Skeletal muscle cell (primary cell): Measurements from ENCODE around the gene MYRIP.
"Not testable (repeated sequence)": the region's sequence is repeated elsewhere in the genome, so short reads cannot be mapped to it uniquely, and the experiment has no call there.

ENCODE experiments used
- DNase-seq: peaks from one replicate; pipeline ENCODE4 v3.0.0-alpha.2; 2010; ENCODE audit warnings: low read depth
- H3K4me3 ChIP-seq: 2 replicates; pipeline ENCODE4 v1.5.1; 2011; ENCODE audit warnings: low read depth, mild to moderate bottlenecking, control low read depth, low read length, moderate library complexity

The MYRIP gene

DNA sequence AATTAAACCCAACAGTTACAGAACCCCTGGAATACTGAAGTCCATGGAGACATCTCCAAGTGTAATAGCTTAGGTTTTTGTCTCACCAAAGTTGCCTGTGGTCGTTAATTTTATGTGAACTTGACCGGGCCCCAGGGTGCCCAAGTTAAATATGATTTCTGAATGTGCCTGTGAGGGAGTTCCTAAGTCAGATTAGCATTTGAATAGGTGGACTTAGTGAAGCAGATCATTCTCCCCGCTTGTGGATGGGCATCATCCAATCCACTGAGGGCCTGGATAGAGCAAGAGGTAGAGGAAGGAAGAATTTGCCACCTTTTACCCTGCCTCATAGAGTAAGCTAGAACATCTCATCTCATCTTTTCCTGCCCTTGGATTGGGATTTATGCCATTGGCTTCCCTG is 203.0 kb downstream of the MYRIP start:
- H3K4me3 ChIP-seq, result no peak overlapping the region
- no peak for DNase-seq

DNA sequence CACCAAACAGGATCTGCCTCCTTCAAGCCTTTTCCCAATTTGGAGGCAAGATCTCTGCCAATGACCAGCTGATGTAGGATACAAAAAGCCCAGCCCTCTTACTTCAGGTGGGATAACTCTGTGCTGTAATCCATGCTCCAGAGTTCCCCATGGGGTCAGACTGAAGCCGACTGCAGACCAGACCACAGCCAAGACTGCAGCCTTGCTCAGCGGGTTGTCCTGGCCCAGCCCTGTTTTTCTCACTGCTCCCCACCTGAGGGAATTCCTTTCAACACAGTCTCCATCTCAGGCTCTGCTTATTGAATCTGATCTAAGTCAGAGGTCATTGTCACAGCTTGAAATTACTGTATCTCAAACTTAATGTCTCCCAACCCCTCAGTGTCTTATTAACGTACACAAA is 207.0 kb downstream of the MYRIP start:
- DNase-seq, result no peak
- no peak overlapping the region for H3K4me3 ChIP-seq

DNA sequence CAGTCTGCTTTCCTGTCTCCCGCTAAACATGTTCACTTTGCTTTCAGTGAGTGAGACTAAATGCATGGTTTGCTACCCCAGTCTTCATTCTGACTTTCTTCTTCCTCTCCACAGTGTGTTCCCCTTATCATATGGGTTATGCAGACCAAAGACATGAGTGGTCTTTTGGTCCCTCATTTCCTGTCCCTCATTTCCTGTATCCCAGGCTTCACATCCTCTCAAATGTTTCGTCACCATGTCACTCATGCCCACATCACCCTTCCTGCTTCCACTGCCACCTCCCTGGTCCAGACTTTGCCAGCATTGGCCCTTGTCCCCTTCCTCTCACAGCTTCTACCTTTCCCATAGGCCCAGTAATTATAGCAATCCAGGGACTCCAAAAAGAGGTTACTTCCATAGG is 209.0 kb downstream of the MYRIP start:
- DNase-seq, result no peak
- no peak overlapping the region for H3K4me3 ChIP-seq

DNA sequence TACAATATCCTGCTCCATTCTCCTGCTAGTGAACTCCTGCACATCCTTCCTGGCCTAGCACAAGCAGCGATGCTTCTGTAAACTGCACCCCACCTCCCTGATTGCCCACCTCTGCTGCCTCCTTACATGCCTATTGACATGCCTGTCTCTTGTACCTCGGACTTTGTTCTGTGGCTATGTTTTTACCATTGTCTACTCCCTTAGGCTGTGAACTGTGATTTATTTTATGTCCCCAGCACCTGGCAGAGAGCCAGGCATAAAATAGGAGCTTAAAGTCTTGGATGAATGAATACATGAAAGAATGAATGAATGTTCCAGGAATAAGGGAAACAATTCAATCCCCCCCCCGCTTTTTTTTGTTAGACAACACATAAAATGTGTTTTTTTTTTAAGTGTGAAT is 210.0 kb downstream of the MYRIP start:
- DNase-seq, result no peak
- H3K4me3 ChIP-seq, result no peak overlapping the region

DNA sequence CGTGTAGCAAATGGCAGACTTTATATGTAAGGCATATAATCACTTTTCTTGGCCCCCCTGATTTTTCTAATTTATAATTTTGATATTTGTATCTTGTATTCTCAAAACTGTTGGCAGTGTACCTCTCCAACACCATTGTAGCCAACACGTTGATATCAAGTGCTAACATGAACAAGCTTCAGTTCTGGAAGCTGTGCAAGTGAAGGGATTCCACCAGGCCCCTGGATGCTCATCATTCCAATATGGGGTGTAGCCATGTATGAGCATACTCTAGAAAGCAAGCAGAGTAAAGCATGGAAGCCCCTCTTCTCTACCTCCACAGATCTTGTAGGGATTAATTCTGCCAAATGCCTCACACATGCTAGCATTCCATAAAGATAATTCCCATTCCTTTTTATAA is 211.3 kb downstream of the MYRIP start:
- no peak overlapping the region for H3K4me3 ChIP-seq
- DNase-seq, result no peak

DNA sequence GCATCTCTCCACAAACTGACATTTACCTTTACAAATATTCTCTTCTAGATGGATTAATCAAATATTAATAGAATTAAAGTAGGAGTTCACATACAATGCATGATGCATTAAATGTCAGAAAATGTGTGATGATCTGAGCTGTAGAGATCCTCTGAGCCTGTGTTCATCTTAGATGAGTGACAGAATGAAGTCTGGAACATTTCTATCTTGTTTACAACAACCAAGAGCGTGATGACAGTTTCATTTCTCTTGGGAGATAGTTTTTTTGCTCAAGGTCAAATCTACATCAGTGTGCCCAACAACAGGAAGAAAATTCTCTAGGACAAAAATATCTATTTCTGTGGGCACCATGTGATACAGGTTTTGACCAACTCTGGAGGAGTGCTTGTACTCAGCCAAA is 211.9 kb downstream of the MYRIP start:
- H3K4me3 ChIP-seq, result no peak overlapping the region
- no peak for DNase-seq

DNA sequence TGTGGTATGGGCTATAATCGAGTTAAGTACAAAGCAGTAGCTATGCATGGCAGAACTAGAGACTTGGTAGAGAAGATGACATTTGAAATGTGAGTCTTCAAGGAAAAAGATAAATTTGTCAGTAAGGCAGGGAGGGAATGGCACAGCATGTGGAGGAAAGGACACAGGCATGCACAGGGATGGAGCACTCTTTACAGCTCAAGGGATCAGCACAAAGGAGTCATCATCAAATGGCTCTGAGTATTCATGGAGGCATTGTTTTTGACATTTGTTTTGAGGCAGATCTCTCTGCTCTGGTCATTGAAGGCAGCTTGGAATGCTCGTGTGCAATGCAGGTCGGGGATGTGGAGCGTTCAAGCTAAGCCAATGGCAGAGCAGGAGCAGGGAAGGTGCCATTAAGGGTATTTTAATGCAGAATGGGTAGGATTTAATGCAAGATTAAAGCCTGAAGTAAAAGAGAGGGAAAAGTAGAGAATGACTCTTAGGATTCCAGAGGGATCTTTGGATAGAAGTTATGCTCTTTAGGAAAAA is 213.0 kb downstream of the MYRIP start:
- DNase-seq, result no peak
- H3K4me3 ChIP-seq, result no peak overlapping the region

DNA sequence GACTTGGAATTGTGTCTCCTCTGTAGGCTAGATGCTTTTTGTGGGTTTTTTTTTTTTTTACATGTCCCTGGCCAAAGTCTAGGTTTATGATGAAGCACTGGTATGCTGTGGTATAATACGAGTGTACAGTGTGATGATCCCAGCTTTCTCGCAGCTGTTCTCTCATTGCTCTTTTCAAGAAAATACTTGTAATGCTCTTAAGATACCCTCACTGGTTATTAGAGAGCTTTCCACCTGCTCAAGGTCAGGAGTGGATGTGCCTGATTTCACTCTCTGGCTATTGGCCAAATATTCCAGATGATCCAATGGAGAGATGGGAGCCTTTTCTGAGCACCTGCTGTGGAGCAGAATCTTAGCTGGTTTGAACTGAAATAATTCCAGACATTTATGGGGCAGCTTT is 215.1 kb downstream of the MYRIP start:
- H3K4me3 ChIP-seq, result no peak overlapping the region
- no peak for DNase-seq

DNA sequence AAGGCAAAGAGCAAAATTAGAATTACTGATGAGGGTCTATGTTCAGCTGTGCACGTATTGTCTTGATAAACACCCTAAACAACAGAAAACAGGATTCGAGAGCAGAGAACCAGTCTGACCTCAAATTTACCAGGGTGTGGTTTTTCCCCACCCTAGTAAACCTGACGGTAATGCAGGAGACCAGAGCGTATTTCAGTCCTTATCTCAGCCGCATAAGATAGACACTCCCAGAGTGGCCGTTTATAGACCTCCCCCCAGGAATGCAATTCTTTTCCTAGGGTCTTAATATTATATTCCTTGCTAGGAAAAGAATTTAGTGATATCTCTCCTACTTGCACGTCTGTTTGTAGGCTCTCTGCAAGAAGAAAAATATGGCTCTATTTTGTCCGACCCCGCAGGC is 216.5 kb downstream of the MYRIP start:
- not testable (repeated sequence) for DNase-seq, H3K4me3 ChIP-seq

DNA sequence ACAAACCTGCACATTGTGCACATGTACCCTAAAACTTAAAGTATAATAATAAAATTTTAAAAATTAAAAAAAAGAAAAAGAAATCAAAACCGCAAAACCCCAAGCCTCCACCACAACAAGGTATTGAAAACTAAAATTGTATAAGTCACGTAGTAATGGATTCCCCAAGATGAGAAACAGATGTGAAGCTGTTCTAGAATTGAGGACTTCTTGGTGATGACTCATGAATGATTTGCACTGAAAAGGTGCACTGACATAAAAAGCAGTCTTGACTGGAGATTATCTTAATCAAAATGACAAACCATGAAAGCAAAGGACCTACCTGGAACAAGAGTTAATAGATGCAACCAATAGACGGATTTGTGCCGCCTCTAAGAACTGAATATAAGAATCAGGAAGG is 225.8 kb downstream of the MYRIP start:
- no peak for DNase-seq
- no peak overlapping the region for H3K4me3 ChIP-seq

DNA sequence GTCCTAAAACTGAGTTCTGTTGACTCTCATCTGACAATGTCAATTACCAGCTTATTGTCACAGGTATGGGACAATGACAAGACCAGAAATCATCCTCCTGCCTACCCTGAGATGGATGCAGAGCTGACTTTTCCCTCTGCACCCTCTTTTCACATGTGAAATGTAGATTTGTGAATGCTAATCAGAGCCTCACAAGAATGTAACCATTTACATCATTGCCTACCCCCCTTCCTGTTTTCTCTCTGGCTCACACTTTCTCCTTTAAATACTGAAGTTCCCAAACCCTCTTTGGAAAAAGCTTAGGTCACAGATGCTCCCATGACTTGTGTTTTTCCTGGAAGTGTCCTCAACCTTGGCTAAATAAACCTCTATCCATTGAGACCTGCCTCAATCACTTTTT is 228.2 kb downstream of the MYRIP start:
- H3K4me3 ChIP-seq, result no peak overlapping the region
- no peak for DNase-seq

DNA sequence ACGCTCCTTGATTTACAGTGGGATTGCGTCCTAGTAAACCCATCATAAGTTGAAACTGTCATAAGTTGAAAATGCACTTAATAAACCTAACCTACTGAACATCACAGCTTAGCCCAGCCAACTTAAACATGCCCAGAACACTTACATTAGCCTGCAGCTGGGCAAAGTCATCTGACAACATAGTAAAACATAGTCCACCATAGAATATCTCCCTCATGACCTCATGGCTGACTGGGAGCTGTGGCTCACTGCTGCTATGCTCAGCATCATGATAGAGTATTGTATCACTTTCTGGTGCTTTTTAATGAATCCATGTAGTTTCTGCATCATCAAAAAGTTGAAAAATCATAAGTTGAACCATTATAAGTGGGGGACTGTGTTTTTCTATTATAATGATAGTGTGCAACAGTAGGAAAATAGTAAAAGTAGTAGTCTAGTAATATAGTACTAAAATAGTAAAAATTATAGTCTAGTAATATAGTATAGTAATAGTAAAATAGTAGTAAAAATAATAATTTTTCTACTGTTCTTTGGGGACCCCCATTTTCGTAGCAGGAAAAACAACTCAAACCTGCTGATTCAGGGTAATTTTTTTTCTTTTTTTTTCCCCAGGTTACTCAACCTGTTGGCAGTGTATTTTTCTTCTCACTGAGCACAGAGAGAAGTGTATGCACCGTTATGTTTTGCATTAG is 233.5 kb downstream of the MYRIP start:
- DNase-seq, result peak; percentile 72
- H3K4me3 ChIP-seq, result no peak overlapping the region

DNA sequence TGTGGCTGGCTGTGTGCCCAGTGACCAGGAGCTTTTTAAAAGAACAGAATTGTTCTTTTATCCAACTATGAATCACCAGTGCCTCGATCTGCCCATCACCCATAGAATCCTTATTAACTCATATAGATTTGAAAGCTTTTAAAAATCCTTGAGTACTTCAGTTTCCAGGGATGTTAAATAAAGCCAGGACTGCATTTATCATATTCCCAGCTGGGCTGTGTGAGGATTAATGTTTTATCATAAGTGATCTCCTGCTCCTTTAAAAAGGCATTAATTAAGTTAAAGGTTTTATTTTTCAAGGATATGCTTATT is 234.0 kb downstream of the MYRIP start:
- H3K4me3 ChIP-seq, result no peak overlapping the region
- peak; percentile 65 for DNase-seq

DNA sequence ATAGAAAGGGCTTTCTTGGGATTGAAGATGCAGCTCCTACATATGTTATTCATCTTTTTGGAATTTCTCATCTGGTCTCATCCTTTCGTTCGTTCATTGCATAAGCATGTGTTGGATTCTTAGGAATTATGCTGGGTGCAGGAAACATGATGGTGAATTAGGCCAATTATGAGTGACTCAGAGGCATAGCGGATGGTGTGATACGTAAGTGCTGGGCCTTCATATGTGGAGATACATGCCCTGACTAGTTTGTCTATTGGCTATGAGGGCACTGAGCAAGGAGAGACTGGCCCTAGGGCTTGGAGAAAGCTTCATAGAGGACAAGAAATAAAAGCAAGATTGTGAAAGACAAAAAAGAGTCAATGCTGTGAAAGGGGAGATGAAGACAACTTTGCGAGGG is 235.1 kb downstream of the MYRIP start:
- DNase-seq, result peak; percentile 93

DNA sequence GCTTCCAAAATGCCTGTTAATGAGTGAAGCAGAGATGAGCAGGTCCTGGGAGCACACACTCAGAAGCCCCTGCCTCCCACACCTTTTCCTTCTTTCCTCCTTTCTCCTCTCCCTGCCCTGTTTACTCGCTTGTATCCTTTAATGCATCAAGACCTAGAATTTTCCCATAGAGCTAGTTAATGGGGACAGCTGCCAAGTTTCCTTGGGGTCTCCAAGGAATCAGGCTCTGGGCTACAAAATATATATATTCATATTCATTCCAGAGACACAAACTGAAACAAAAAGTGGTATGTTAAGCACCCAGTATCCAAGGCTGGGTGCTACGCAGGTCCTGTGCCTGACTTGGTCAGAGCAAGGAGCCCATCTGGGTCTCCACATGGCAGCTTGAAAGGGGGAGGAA is 235.6 kb downstream of the MYRIP start:
- no peak for DNase-seq
- no peak overlapping the region for H3K4me3 ChIP-seq

More for the DNA sequence above, 235.1 kb downstream of the MYRIP start:
- no peak overlapping the region for H3K4me3 ChIP-seq

DNA sequence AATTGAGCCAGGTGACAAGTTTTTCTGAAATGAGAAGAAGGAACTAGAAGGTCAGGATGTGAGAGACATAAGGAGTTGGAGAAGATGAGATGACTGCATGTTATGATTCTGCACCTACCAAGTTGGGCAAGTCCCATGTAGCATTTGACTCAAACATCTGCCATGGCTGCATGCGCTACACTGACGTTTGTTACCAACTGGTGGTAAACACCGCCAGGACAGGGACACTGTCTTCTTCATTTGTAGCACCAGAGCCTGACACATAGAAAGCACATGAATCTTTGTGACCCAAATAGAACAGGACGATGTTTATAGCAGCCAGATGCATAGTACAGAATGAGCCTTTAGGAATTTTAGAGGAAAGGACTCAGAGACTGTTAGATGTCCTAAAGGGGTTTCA is 236.7 kb downstream of the MYRIP start:
- no peak for DNase-seq
- H3K4me3 ChIP-seq, result no peak overlapping the region

DNA sequence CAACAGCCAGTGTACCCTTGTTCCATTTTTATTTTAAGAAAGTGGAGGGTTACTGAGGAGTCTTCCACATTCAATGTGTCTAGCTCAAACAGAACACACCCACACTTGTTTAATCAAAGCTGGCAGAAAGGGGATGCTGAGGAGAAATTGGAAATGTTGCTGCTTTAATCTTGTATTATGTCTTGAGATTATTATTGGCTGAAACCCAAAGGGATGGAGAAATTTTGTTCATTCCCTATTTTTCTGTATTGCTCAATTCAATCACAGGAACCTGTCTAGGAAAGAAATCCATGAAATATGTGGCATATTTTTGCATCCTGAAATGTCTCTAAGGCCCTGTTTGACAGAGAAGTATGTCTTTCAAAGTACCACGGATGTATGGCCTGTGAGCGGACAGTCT is 238.0 kb downstream of the MYRIP start:
- H3K4me3 ChIP-seq, result no peak overlapping the region
- DNase-seq, result no peak

DNA sequence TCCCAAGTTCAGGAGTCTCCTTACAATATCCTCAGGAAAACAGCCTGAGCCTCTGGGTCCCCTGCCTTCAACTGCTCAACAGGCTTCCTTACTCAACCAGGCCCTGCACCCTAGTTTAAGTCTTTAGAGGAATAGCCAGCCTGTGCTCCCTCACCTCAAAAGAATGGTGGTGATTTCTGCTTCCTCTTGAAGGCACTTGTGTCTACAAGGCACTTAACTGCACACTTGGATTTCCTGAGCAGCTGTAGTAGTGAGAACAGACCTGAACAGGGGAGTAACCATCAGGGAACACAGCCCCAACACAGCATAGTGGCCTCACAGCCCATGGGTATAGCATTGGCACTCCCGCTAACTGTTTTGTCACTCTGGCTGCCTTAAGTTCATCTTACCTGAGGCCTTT is 244.3 kb downstream of the MYRIP start:
- H3K4me3 ChIP-seq, result no peak overlapping the region
- DNase-seq, result no peak

DNA sequence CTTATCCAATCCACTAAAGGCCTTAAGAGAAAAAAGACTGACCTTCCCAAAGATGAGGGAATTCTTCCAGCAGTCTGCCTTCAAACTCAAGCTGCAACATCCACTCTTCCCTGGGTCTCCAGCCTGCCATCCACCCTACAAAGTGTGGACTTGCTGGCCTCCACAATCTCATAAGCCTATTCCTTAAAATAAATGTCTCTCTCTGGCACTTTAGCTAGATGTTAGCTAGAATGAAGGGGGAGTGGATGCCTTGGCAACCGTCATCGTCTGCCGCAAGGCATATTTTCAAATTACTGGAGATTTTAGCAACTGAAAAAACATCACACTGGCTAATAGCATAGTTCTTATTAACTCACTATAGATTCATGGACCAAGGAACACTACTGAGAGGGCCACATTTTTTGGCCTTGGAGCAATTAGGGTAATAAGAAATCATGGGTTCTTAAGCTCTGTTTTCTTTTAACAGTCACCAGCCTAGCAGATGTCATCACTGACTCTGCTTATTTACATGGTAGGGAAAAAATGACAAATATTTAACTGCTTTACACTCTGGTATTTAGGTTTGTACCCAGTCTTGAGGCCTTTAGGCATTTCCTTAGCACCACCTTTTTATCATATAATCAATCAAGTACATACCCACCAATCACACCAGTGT is 245.3 kb downstream of the MYRIP start:
- DNase-seq, result no peak
- H3K4me3 ChIP-seq, result no peak overlapping the region

DNA sequence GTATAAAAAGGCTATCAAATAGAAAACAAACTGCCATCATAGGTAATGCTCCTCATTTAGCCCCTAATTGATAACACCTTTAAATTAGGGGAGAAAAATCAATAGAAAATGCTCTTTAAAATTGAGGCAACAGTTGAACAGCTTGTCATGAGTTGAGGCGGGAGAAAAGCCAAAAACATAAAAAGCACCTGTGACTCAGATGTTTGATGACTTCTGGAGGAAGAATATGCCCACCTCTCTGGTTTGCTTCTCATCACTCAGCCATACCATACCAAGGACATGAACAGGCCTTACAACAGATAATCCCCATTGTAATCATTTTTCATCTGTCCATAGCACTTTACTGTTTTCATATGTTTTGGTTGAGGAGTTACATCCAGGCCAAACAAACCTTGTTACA is 246.0 kb downstream of the MYRIP start:
- H3K4me3 ChIP-seq, result no peak overlapping the region
- no peak for DNase-seq

DNA sequence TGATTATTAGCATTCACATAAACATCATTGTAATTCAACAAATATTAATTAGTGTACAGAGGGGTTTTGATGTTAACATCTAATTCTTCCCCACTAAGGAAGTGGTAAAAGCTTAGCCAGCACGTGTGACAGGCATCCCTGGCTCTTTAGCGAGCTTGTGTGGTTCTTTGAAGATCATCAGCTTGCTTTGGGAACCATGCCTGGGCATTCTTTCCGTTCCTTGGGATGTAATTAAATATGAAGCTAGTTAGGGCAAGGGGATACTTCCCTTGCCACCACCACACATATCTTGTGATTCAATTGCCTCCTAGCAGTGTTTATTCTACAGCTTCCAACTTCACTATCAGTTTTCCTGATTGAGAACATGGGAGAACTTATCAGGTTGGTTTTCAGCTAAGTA is 246.5 kb downstream of the MYRIP start:
- H3K4me3 ChIP-seq, result no peak overlapping the region
- no peak for DNase-seq
